HUES6 (cell line): Measurements from ENCODE around the gene CACNG5.
"Not testable (repeated sequence)": the region's sequence is repeated elsewhere in the genome, so short reads cannot be mapped to it uniquely, and the experiment has no call there.

Source experiments
- H3K27ac ChIP-seq: 2 replicates; pipeline ENCODE4 v1.7.0; 2013; ENCODE audit warnings: low read depth, mild to moderate bottlenecking, low read length, inconsistent platforms
- H3K27me3 ChIP-seq: 2 replicates; pipeline ENCODE4 v1.6.1; 2013; ENCODE audit warnings: low read length; ENCODE audit not compliant: control insufficient read depth, insufficient read depth
- H3K36me3 ChIP-seq: 2 replicates; pipeline ENCODE4 v1.6.1; 2013; ENCODE audit warnings: low read length; ENCODE audit not compliant: control insufficient read depth, insufficient read depth
- H3K4me1 ChIP-seq: 2 replicates; pipeline ENCODE4 v1.6.1; 2013; ENCODE audit warnings: low read length; ENCODE audit not compliant: control insufficient read depth, insufficient read depth
- H3K4me3 ChIP-seq: 2 replicates; pipeline ENCODE4 v1.5.1; 2013; ENCODE audit warnings: low read depth, low read length
- H3K9ac ChIP-seq: one replicate; pipeline ENCODE4 v1.6.1; 2013; ENCODE audit warnings: mild to moderate bottlenecking, low read length
- H3K9me3 ChIP-seq: 2 replicates; pipeline ENCODE4 v1.6.1; 2013; ENCODE audit warnings: low read depth, low read length; ENCODE audit not compliant: control insufficient read depth, insufficient read depth

Gene CACNG5

DNA sequence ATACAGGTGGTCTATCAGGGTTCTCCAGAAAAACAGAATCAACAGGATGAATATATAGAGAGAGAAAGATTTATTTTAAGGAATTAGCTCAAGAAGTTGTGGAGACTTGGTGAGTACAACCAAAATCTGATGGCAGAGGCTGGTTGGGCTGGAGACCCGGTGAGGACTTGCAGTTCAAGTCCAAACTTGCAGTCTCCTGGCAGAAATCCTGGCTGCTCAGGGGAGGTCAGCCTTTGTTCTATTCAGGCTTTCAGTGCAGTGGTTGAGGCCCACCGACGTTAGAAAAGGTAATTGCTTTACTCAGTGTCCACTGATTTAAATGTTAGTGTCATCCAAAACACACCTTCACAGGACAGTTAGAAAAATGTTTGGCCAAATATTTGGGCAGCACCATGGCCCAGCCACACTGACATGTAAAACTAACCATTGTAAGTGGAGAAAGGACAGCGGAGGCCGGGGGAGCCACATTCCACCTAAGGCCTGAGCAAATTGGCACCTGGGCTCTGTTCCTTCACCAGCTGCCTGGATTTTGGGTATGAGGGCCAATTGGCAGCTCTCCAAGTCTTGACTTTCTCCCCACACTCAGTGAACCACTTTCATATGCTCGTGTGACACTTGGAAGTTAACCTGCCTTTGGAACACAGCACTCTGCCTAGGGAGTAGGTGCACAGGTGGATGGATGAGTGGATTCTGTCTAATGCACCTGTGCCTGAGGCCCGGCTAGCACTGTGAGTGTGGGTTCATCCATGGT lies 54.7 kb downstream of the CACNG5 start:
- no peak overlapping the region for H3K9ac ChIP-seq
- no peaks in the 10 kb centered on the region for H3K27me3 ChIP-seq

DNA sequence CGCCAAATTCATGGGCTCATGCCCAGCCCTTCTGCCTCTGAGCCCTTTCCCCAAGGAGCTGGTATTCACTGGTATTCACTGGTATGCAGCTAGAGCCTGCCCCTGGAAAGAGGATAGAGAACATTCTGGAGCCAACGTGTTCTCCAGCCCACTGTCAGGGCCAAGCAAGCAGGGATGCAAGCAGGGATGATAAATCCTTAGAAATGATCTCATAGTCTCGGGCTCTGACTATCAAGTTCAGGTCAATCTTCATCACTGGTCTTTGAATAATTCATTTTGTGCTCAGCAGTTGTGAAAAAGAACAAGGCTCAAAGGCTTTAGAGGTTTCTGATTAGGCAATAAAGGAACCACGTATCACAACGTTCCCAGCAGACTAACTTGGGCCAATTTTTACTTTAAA lies 57.3 kb downstream of the CACNG5 start:
- Histone ChIP-seq H3K27ac (no peak overlapping the region), H3K27me3 (no peaks in the 10 kb centered on the region), H3K4me3 (no peak overlapping the region), H3K9ac (no peak overlapping the region), H3K9me3 (0 out of 2 replicates have a peak, but pooled peaks cover 6% of the 10 kb centered on the region), H3K4me1 (no peaks in the 10 kb centered on the region), H3K36me3 (no peaks in the 10 kb centered on the region)

More for the DNA sequence above, 54.7 kb downstream of the CACNG5 start:
- Histone ChIP-seq H3K4me1 (no peaks in the 10 kb centered on the region), H3K9me3 (0 out of 2 replicates have a peak, but pooled peaks cover 6% of the 10 kb centered on the region), H3K27ac (no peak overlapping the region), H3K36me3 (no peaks in the 10 kb centered on the region), H3K4me3 (no peak overlapping the region)

DNA sequence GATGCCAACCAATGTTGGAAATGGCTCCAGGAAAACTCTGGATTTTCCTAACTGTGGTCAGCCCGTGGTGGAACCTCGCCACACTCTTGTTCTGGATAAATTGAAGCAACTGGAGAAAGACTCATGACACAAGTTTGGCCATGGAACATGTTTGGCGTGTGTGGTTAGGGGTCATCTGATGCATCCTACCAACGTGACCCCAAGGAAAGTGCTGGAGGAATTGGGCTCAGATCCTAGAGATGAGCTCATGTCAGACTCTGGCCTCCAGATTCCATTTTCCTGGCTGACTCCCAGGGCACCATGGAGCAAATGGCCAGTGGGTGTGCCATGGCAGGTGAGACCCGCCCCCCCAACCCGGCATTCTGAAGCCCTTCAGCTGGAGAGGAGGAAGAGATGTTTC lies 58.5 kb downstream of the CACNG5 start:
- Histone ChIP-seq H3K9ac (no peak overlapping the region), H3K4me1 (no peaks in the 10 kb centered on the region), H3K27ac (no peak overlapping the region), H3K27me3 (no peaks in the 10 kb centered on the region), H3K36me3 (no peaks in the 10 kb centered on the region), H3K9me3 (0 out of 2 replicates have a peak, but pooled peaks cover 2% of the 10 kb centered on the region), H3K4me3 (no peak overlapping the region)

DNA sequence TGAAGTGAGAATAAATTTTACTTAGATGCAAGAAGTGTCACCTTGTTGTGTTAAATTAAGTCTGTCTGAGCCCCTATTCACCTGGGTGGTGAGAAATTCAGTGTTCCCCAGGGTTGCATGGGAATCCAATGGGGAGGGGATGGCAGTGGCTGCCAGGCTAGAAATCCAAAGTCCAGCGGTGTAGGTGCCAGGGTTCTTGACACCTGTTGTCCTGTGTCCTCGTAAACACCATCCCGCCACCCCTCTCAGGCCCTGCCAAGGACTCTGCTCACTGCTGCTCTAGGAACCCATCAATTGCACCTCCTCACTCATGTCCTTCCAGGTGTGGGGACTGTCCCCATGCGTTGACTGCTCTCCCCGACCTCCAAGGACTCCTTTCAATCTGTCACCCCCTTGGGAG lies 58.9 kb downstream of the CACNG5 start:
- Histone ChIP-seq H3K27me3 (no peaks in the 10 kb centered on the region), H3K9ac (no peak overlapping the region), H3K4me3 (no peak overlapping the region), H3K36me3 (no peaks in the 10 kb centered on the region), H3K4me1 (no peaks in the 10 kb centered on the region), H3K9me3 (0 out of 2 replicates have a peak, but pooled peaks cover 2% of the 10 kb centered on the region), H3K27ac (no peak overlapping the region)

DNA sequence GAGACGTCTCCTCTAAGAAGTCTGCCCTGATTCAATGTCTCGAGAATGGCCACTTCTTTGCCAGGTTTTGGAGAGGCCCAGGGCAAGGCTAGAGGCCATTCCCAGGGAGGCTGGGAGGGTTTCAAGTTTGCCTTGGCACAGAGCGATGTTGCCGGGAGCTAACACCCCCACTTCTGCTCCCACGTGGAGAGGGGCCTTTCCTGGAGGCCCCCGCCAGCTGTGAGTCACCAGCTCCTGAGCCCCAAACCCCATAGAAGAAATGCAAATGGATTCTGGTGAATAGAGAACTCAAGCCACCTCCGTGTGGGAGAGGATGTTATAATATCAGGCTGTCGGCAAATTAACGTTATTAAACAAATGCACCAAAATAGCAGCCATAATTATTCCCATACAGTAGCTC lies 62.2 kb downstream of the CACNG5 start:
- Histone ChIP-seq H3K36me3 (no peaks in the 10 kb centered on the region), H3K9me3 (no peaks in the 10 kb centered on the region), H3K9ac (no peak overlapping the region), H3K4me3 (no peak overlapping the region), H3K27me3 (no peaks in the 10 kb centered on the region), H3K27ac (no peak overlapping the region), H3K4me1 (no peaks in the 10 kb centered on the region)

DNA sequence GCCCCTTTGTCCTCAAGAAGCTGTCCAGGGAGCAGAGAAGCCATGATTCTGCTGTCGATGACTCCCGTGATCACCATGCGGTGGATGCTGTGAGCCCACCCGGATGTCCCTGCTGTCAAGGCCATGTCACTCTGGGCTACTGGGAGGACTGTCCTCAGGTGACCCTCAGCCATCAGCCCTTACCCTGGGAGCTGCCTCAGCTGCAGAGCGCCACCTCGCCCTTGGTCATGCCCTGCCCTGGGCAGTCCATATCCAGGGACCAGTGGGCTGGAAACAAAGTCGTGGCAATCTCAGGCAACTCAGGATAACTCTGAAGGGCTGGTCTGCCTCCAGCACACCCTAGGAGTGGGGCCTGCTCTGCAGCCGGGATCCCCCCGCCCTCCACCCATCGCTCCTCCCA lies 63.6 kb downstream of the CACNG5 start:
- Histone ChIP-seq H3K4me1 (no peaks in the 10 kb centered on the region), H3K27me3 (no peaks in the 10 kb centered on the region), H3K4me3 (no peak overlapping the region), H3K36me3 (no peaks in the 10 kb centered on the region), H3K27ac (no peak overlapping the region), H3K9me3 (no peaks in the 10 kb centered on the region), H3K9ac (no peak overlapping the region)

DNA sequence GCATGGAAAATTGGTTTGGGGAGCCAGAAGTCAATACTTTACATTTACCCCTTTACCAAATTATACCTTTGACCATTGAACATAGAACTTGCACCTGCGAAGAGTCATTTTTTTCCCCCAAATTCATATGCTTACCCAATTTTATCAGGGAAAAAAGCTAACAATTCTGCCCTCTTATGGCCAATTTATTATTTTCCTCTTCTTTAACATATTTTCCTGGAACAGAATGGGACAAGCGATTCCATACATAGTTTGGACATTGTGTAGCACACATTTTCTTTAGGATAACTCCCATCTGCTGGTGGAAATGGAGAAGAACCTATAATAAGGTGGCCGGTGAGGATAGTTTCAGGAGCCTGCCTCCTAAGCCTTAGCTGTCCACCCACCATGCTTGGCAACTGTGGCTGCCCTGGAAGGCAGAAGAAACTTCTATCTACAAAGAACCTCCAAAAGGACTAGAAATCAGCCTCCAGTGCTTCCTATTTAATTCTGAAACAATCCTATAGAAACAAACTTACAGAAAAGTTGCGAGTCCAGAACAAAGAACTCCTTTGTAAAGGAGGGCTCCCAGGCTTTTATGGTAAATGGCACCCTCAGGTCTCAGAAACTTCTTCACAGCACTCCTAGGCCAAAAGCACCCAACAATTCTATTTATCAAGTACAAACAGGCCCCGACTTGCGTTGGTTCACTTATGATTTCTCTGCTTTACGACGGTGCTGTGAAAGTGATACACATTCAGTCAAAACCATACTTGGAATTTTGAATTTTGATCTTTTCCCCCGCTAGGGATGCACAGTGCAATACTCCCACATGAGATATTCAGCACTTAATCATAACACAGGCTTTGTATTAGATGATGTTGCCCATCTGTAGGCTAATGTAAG lies 65.5 kb downstream of the CACNG5 start:
- Histone ChIP-seq H3K27me3 (no peaks in the 10 kb centered on the region), H3K4me3 (no peak overlapping the region), H3K4me1 (no peaks in the 10 kb centered on the region), H3K9ac (no peak overlapping the region), H3K36me3 (no peaks in the 10 kb centered on the region), H3K9me3 (no peaks in the 10 kb centered on the region), H3K27ac (no peak overlapping the region)

DNA sequence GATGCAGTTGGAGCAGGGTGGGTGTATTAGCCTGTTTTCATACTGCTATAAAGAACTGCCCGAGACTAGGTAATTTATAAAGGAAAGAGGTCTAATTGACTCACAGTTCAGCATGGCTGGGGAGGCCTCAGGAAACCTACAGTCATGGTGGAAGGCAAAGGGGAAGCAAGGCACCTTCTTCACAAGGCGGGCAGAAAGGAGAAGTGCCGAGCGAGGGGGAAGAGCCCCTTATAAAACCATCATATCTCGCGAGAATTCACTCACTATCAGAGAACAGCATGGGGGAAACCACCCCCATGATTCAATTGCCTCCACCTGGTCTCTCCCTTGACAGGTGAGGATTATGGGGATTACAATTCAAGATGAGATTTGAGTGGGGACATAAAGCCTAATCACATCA lies 68.4 kb downstream of the CACNG5 start:
- not testable (repeated sequence) for H3K9ac ChIP-seq, H3K27me3 ChIP-seq

DNA sequence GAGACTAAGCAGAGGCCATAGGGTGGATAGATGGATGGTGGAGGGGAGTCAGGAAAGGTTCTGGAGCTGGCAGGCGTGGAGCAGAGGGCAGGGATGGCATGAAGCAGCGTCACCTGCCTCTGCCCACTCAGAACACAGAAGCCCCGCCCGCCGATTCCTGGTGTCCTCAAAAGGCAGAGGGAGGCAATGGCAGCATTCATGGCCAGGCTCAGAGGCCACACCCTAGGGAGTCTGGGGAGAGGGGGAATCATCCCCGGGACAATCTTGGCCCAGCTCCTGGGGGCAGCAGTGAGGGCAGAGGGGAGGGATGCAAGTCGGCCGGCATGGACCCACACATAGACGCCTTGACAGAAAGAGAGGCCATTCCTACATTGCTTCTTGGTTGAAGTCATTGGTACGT lies 68.9 kb downstream of the CACNG5 start:
- Histone ChIP-seq H3K27me3 (no peaks in the 10 kb centered on the region), H3K4me1 (no peaks in the 10 kb centered on the region), H3K4me3 (no peak overlapping the region), H3K9ac (no peak overlapping the region), H3K9me3 (no peaks in the 10 kb centered on the region), H3K27ac (no peak overlapping the region), H3K36me3 (no peaks in the 10 kb centered on the region)

More for the DNA sequence above, 68.4 kb downstream of the CACNG5 start:
- H3K9me3 ChIP-seq, H3K36me3 ChIP-seq, H3K27ac ChIP-seq, H3K4me3 ChIP-seq, H3K4me1 ChIP-seq: not testable (repeated sequence)

DNA sequence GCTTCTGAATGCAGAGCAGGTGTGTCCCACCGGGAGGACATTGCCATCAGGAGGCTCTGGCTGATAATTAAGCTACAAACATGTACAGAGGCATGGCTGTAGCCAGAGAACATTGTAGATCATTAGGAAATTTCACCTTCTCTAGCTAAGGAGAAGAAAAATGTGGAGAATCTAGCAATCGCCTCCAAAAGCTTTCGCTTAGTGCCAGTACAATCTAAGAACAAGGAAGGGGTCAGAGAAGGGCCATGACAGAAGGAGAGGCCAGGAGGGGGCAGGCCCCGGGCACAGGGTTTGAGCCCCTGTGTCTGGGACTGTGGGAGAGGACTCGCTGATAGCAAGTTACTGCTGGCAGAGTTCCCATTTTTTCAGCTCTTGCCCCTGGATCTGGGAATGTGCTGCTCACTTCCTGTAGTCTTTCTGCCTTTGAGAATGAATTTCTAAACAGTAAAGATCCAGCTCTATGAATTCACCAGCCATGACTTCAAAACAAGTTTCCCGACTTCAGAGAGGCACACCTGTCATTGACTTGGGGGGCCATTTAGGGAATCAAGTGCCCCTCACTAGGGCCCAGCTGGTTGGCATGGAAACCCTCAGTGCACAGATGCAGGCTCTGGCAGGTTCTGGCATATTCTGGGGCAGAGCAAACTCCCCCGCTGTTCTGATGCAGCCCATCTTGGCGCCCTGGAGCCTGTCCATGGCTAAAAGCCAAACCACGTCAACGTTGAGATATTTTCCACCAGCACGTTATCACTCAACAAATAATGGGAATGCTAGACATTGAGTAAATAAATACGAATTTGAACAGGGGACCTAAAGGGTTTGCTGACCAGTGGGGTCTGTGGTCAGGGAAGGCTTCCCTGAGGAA lies 70.1 kb downstream of the CACNG5 start:
- H3K4me1 ChIP-seq = no peaks in the 10 kb centered on the region
- no peaks in the 10 kb centered on the region for H3K36me3 ChIP-seq
- no peak overlapping the region for H3K4me3 ChIP-seq
- H3K9me3 ChIP-seq = no peaks in the 10 kb centered on the region
- no peak overlapping the region for H3K27ac ChIP-seq
- H3K9ac ChIP-seq = no peak overlapping the region
- H3K27me3 ChIP-seq = no peaks in the 10 kb centered on the region
